HTERT RPE-1 (cell line): ENCODE data around the gene TAS2R19.

Experiments used
- in situ Hi-C: fragments of 300-500 bp; cut with MboI; formaldehyde crosslinking; loops from 4 replicates; pipeline ENCODE4 v1.14.3; 2020; ENCODE audit warnings: low sequenced_read_pairs

Gene TAS2R19

DNA sequence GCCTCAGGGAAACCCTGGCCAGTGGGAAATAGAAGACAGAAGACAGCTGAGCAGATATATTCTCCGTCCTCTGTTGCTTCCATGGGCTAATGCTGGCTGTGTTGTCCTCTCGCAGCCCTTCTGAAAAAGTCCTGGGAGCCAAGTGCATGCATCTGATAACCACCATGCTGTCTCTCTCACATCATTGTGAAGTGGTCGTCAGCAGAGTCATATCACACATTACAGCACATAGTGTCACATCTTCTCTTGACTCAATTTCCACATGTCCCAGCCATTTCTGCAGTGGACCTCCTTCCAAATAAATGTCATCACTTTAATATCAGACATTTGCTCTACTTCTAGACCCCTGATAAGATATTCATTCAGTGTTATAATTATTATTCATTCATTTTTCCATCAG, 28.1 kb downstream of the TAS2R19 start:
- in situ Hi-C loops, result no loop called here

DNA sequence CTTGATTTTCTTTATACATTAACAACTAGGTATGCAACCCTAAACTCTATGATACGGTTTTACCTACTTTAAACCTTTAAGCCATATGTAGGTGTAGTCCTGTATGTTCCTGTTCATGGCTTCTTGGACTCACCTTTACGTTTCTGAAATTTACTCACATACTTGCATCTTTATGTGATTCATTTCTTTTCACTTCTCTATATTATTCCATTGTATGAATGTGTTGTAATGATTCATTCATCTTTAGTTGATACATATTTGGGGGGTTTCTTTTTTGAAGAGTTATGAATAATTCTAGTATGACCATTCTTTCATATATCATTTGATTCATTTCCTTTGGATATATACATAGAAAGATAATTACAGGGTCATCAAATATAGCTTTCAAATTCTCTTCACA, 33.3 kb downstream of the TAS2R19 start:
- in situ Hi-C loops, result no loop called here

DNA sequence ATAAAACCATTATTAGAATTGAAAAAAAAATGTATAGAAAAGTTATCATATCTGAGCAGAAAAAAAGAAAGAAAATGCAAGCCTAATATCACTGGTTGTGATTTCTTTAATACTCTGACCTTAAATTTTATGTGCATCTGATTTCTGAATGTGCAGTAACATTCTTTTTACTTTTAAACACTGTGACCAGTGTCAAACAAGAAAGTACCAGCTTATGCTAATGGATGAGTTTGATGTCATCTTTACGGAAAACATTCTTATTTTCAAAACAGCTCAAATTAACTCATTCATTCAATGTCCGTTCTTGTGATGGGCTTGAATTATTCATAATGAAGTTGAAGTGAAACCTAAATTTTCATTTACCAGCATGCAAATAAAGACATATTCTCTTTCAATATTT, 35.6 kb downstream of the TAS2R19 start, which contains the start of gene TAS2R50:
TSS of gene TAS2R50 (minus strand) at position 101 of the 400 bp plus-strand sequence. CDS start at position 49, 52 bp downstream.
- in situ Hi-C loops, result no loop called here

DNA sequence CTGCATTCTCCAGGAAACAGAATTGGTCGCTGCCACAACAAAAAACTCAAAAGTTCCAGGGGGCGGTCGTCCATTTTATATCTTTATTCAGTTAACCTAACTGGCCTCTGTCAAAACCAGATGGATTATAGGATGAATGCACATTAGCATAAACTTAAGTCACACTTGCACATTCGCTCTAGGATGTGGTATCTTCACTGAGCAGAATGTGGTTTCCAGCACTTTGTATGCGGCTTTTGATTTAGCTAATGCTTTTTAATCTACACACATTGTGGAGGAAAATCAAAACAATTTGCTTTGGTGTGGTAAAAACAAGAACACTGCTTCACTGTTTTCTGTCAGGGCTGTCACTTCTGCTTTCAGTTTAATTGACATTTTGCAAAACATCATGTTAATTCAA, 40.2 kb downstream of the TAS2R19 start:
- in situ Hi-C loops, result no loop called here

DNA sequence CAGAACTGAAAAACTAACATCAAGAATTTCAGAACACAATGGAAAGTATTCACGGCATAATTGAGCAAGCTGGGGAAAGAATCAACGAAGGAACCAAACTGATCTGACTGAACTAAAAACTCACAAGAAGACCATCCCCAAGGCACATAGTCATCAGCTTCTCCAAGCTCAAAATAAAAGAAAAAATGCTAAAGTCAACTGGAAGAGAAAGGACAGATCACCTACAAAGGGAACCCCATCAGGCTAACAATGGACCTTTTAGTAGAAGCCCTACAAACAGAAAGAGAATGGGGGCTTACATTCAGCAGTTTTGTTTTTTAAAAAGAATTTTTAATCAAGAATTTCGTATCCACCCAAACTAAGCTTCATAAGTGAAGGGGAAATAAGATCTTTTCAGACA, 47.5 kb downstream of the TAS2R19 start:
- in situ Hi-C loops, result no loop called here
